ENCODE measurements around the gene TBCD.

TBCD gene

GRCh38 chr17:82957961-82958561 lies 206.2 kb downstream of the TBCD start:
- no peak for DNase-seq (ENCODE audit: low read depth)
- H3K4me3 ChIP-seq (ENCODE audit: low read depth, low read length), result no peak overlapping the region
- TF ChIP-seq POLR2A (IDR thresholded peaks at IDR 0.05; ENCODE audit: extremely low read depth, insufficient read length), result no peak
- TF ChIP-seq MYC (IDR thresholded peaks at IDR 0.05; ENCODE audit: low read depth, low read length), result no peak
- TF ChIP-seq, protein P1, sequence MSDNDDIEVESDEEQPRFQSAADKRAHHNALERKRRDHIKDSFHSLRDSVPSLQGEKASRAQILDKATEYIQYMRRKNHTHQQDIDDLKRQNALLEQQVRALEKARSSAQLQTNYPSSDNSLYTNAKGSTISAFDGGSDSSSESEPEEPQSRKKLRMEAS (IDR thresholded peaks at IDR 0.05; ENCODE audit: low read depth, low read length), result no peak
- no peak for TF ChIP-seq CTCF (IDR thresholded peaks at IDR 0.05; ENCODE audit: low read depth, low read length)

DNA sequence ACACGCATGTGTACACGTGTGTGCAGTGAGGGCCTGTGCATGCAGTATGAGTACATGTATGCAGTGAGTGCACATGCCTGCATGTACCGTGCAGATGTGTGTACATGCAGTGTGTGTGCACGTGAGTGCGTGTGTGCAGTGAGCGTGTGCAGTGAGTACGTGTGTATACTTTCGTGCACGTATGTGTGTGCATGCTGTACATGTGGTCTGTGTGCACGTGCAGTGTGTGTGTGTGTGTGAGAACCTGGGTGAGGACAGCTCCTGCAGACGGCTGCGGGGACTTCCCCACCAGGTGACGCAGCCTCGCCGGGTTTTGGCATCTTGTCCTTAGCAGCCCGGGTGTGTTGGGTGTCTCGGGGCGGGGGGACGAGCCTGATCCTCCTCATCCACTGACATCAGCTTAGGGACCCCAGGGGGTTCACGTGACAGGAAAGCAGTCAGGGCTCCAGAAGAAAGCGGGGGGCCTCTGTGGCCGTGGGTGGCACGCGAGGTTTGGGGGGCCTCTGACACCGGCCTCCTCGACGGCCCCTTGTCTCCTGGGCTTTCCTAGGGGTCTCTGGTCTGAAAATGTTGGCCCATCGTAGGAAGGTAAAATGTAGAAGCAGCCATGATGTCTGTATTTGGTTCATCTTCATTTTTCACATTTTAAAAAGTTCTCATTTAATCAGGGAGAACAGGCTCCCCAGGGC lies 207.5 kb downstream of the TBCD start:
- TF ChIP-seq, protein P1 (IDR thresholded peaks at IDR 0.05; ENCODE audit: low read depth, low read length), result no peak
- no peak overlapping the region for H3K4me3 ChIP-seq (ENCODE audit: low read depth, low read length)
- no peak for DNase-seq (ENCODE audit: low read depth)

- TF ChIP-seq CTCF (IDR thresholded peaks at IDR 0.05; ENCODE audit: low read depth, low read length) (no peak), MYC (IDR thresholded peaks at IDR 0.05; ENCODE audit: low read depth, low read length) (no peak), POLR2A (IDR thresholded peaks at IDR 0.05; ENCODE audit: extremely low read depth, insufficient read length) (no peak)
- TF ChIP-seq, protein P1 (IDR thresholded peaks at IDR 0.05; ENCODE audit: low read depth, low read length), result no peak
- DNase-seq (ENCODE audit: low read depth), result no peak
- no peak overlapping the region for H3K4me3 ChIP-seq (ENCODE audit: low read depth, low read length)
Observed at GRCh38 chr17:82959990-82960418, 208.1 kb downstream of the TBCD start.

GRCh38 chr17:82960419-82961271 lies 208.8 kb downstream of the TBCD start:
- no peak for DNase-seq (ENCODE audit: low read depth)
- TF ChIP-seq, protein P1 (IDR thresholded peaks at IDR 0.05; ENCODE audit: low read depth, low read length), result no peak
- TF ChIP-seq POLR2A (IDR thresholded peaks at IDR 0.05; ENCODE audit: extremely low read depth, insufficient read length) (no peak), MYC (IDR thresholded peaks at IDR 0.05; ENCODE audit: low read depth, low read length) (no peak), CTCF (IDR thresholded peaks at IDR 0.05; ENCODE audit: low read depth, low read length) (no peak)
- no peak overlapping the region for H3K4me3 ChIP-seq (ENCODE audit: low read depth, low read length)

DNA sequence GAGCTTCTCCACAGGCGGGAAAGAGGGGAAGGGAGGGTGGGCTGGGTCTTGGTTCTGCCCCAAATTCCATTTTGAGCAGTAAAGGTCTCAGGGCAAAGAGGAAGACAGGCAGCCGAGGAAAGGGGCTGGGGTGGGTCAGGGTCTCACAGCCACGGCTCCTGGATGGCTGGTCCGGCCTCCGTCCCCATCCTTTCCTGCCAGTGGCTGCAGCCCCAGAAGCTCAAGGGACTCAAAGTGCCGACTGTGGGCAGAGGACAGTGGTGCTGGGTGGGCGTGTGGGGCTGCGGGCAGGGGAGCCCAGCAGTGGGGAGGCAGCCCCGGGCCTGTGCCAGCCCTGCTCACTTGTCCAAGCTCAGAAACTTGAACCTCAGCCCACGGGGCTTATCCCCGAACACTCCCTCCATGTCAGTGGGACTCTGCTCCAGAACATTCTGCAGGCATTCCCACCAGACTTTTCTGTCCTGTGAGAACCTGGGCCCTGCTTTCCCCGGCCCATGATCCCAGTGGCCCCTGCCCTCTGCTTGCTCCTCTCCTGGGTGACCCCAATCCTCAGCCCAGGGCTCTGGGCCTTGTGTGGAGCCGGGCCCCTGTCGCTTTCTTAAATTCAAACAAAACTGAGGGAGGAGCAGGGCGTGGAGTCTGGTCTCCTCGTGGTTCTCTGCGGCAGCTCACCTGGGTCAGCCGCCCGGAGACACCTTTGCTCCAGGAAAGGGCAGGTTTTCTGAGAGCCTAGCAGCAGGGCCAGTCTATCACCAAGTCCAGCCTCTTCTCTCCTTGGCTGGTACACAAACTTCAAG lies 209.7 kb downstream of the TBCD start:
- TF ChIP-seq MYC (IDR thresholded peaks at IDR 0.05; ENCODE audit: low read depth, low read length), result no peak
- TF ChIP-seq CTCF (IDR thresholded peaks at IDR 0.05; ENCODE audit: low read depth, low read length), result no peak
- TF ChIP-seq POLR2A (IDR thresholded peaks at IDR 0.05; ENCODE audit: extremely low read depth, insufficient read length), result no peak
- TF ChIP-seq, protein P1 (IDR thresholded peaks at IDR 0.05; ENCODE audit: low read depth, low read length), result no peak
- no peak for DNase-seq (ENCODE audit: low read depth)
- H3K4me3 ChIP-seq (ENCODE audit: low read depth, low read length), result no peak overlapping the region

Measured in NB4 (cell line).